Neural cell (in vitro differentiated cells): Measurements from ENCODE around the gene FOXN1. TPM values are rescaled to one million over a fixed set of nuclear protein-coding genes. Genes with fewer than 3 reads are reported as not detected.

ENCODE experiments used
- H2AFZ ChIP-seq: fragments of 200-600, 300-800 bp; sonication (generic), shearing (Covaris generic); 2 replicates; pipeline ENCODE4 v1.6.0; 2014; ENCODE audit warnings: low read depth, mild to moderate bottlenecking, antibody characterized with exemption, low read length, moderate library complexity
- H3F3A ChIP-seq: fragments of 200-600 bp; shearing (Covaris generic); 2 replicates; pipeline ENCODE4 v1.6.1; 2016; ENCODE audit warnings: mild to moderate bottlenecking, moderate library complexity, mixed read lengths, antibody characterized with exemption, low read length; ENCODE audit not compliant: insufficient read depth, poor library complexity, severe bottlenecking
- H3K27ac ChIP-seq: fragments of 200-600, 300-800 bp; sonication (generic), shearing (Covaris generic); 2 replicates; pipeline ENCODE4 v1.5.1; 2014; ENCODE audit warnings: mild to moderate bottlenecking, low read length, moderate library complexity
- H3K27me3 ChIP-seq: fragments of 300-800, 200-600 bp; sonication (generic), shearing (Covaris generic); 2 replicates; pipeline ENCODE4 v1.6.0; 2014; ENCODE audit warnings: mild to moderate bottlenecking, low read depth, low read length, moderate library complexity; ENCODE audit not compliant: insufficient read depth
- H3K36me3 ChIP-seq: fragments of 300-800, 200-600 bp; sonication (generic), shearing (Covaris generic); 2 replicates; pipeline ENCODE4 v1.5.1; 2014; ENCODE audit warnings: mild to moderate bottlenecking, antibody characterized with exemption, low read length, moderate library complexity; ENCODE audit not compliant: insufficient read depth
- H3K4me2 ChIP-seq: fragments of 300-800, 200-600 bp; sonication (generic), shearing (Covaris generic); 2 replicates; pipeline ENCODE4 v1.6.0; 2014; ENCODE audit warnings: mild to moderate bottlenecking, low read length
- H3K4me3 ChIP-seq: fragments of 300-800, 200-600 bp; sonication (generic), shearing (Covaris generic); 2 replicates; pipeline ENCODE4 v1.5.1; 2014; ENCODE audit warnings: mild to moderate bottlenecking, low read length, moderate library complexity
- H3K79me2 ChIP-seq: fragments of 200-600 bp; shearing (Covaris generic); replicated peaks from 2 replicates; pipeline ENCODE4 v1.6.0; 2014; ENCODE audit warnings: mild to moderate bottlenecking, low read length, moderate library complexity; ENCODE audit not compliant: insufficient read depth
- H3K9ac ChIP-seq: fragments of 300-800, 200-600 bp; sonication (generic), shearing (Covaris generic); 2 replicates; pipeline ENCODE4 v1.6.1; 2016; ENCODE audit warnings: mild to moderate bottlenecking, low read length, mixed read lengths
- H3K9me2 ChIP-seq: fragments of 200-600 bp; shearing (Covaris generic); 2 replicates; pipeline ENCODE4 v1.6.1; 2016; ENCODE audit warnings: mild to moderate bottlenecking, low read length, mixed read lengths; ENCODE audit not compliant: insufficient read depth
- H3K9me3 ChIP-seq: fragments of 200-600, 300-800 bp; sonication (generic), shearing (Covaris generic); 2 replicates; pipeline ENCODE4 v1.6.1; 2016; ENCODE audit warnings: mild to moderate bottlenecking, mixed run types, low read length, moderate library complexity, mixed read lengths
- H4K20me1 ChIP-seq: fragments of 200-600 bp; shearing (Covaris generic); 2 replicates; pipeline ENCODE4 v1.6.1; 2016; ENCODE audit warnings: mild to moderate bottlenecking, mixed run types; ENCODE audit not compliant: insufficient read depth
- CTCF ChIP-seq: fragments of 450-650 bp; IDR thresholded peaks from 2 replicates; pipeline ENCODE4 v1.5.1; 2014; ENCODE audit warnings: antibody characterized with exemption, mild to moderate bottlenecking, moderate library complexity; ENCODE audit not compliant: poor library complexity, severe bottlenecking
- EP300 ChIP-seq: fragments of 450-650 bp; conservative IDR thresholded peaks from 2 replicates; pipeline ENCODE4 v1.6.1; 2014; ENCODE audit warnings: antibody characterized with exemption, mild to moderate bottlenecking, moderate library complexity; ENCODE audit not compliant: poor library complexity, severe bottlenecking
- EZH2 ChIP-seq: fragments of 200-600, 300-800 bp; shearing (Covaris generic), sonication (generic); IDR thresholded peaks from 2 replicates; pipeline ENCODE4 v1.6.1; 2014; ENCODE audit warnings: antibody characterized with exemption, low read length, borderline replicate concordance, mild to moderate bottlenecking; ENCODE audit not compliant: insufficient read depth, poor library complexity, severe bottlenecking
- MXI1 ChIP-seq: fragments of 450-650 bp; conservative IDR thresholded peaks from 2 replicates; pipeline ENCODE4 v1.6.1; 2014; ENCODE audit warnings: antibody characterized with exemption, mild to moderate bottlenecking; ENCODE audit not compliant: poor library complexity, severe bottlenecking
- POLR2AphosphoS5 ChIP-seq: IDR thresholded peaks from 2 replicates; pipeline ENCODE4 v1.6.1; 2012
- RAD21 ChIP-seq: fragments of 450-650 bp; conservative IDR thresholded peaks from 2 replicates; pipeline ENCODE4 v1.6.1; 2014; ENCODE audit warnings: antibody characterized with exemption, mild to moderate bottlenecking, moderate library complexity
- REST ChIP-seq: IDR thresholded peaks from 2 replicates; pipeline ENCODE4 v1.6.1; 2012; ENCODE audit warnings: borderline replicate concordance
- SMC3 ChIP-seq: fragments of 450-650 bp; conservative IDR thresholded peaks from 2 replicates; pipeline ENCODE4 v1.6.1; 2014; ENCODE audit warnings: antibody characterized with exemption, mild to moderate bottlenecking, moderate library complexity; ENCODE audit not compliant: poor library complexity
- TAF1 ChIP-seq: IDR thresholded peaks from 2 replicates; pipeline ENCODE4 v1.6.1; 2012; ENCODE audit warnings: low read depth
- polyA plus RNA-seq: library from polyadenylated mRNA; depleted of rRNA; stranded (reverse); fragments of >200 nt; gene quantifications from 2 replicates; pipeline ENCODE4 v1.2.3, GENCODE V29; 2014

FOXN1 gene
- polyA plus RNA-seq, 1 donor from 2014 or later, result not detected

GRCh38 chr17:28567604-28568003 is 61.5 kb downstream of the FOXN1 start:
- H2AFZ ChIP-seq, result no peak overlapping the region

GRCh38 chr17:28569446-28569845 is 63.3 kb downstream of the FOXN1 start:
- no peak overlapping the region for H2AFZ ChIP-seq
- H3K4me3 ChIP-seq, result peak overlapping the region; percentile 100
- no peaks in the 10 kb centered on the region for H3K9me2 ChIP-seq
- H3F3A ChIP-seq, result no peaks in the 10 kb centered on the region
- TF ChIP-seq EZH2, result no peak
- TF ChIP-seq REST, result no peak
- no peaks in the 10 kb centered on the region for H3K9me3 ChIP-seq
- H3K27me3 ChIP-seq, result no peaks in the 10 kb centered on the region
- H4K20me1 ChIP-seq, result no peaks in the 10 kb centered on the region
- H3K79me2 ChIP-seq, result peaks cover 16% of the 10 kb centered on the region
- no peaks in the 10 kb centered on the region for H3K36me3 ChIP-seq
- H3K4me2 ChIP-seq, result no peak overlapping the region
- H3K9ac ChIP-seq, result no peak overlapping the region
- H3K27ac ChIP-seq, result no peak overlapping the region

More at GRCh38 chr17:28567604-28568003, 61.5 kb downstream of the FOXN1 start:
- Histone ChIP-seq H3K4me3 (no peak overlapping the region), H3K27me3 (no peaks in the 10 kb centered on the region), H3K79me2 (peaks cover 16% of the 10 kb centered on the region), H3K4me2 (no peak overlapping the region), H3F3A (no peaks in the 10 kb centered on the region), H3K9me2 (no peaks in the 10 kb centered on the region), H3K9ac (no peak overlapping the region), H3K36me3 (no peaks in the 10 kb centered on the region), H3K27ac (no peak overlapping the region), H3K9me3 (no peaks in the 10 kb centered on the region), H4K20me1 (no peaks in the 10 kb centered on the region)
- no peak for TF ChIP-seq POLR2AphosphoS5
- no peak for TF ChIP-seq SMC3
- TF ChIP-seq EZH2, result no peak
- TF ChIP-seq RAD21, result no peak
- no peak for TF ChIP-seq CTCF
- TF ChIP-seq REST, result no peak
- TF ChIP-seq MXI1, result no peak
- TF ChIP-seq TAF1, result no peak
- no peak for TF ChIP-seq EP300
